RWPE1 (cell line): ENCODE data around the gene GPR4.

Source experiments
- CTCF ChIA-PET: fragments of 350-600 bp; sonication (Branson Sonifier 250); formaldehyde crosslinking; extraction: SDS; loops from one replicate; lab custom pipeline; 2021; lab: Yijun Ruan, JAX
- POLR2A ChIA-PET: fragments of 400-600 bp; formaldehyde crosslinking; extraction: SDS; loops from one replicate; lab custom pipeline; 2020; ENCODE audit warnings: antibody characterized with exemption; ENCODE audit not compliant: low non-redundant PET; lab: Yijun Ruan, JAX
- DNase-seq: peaks from one replicate; pipeline ENCODE4 v3.0.0; 2012; ENCODE audit warnings: low spot score
- H3K27ac ChIP-seq: fragments of 450-650 bp; 2 replicates; pipeline ENCODE4 v1.5.1; 2017
- CTCF ChIP-seq: fragments of 450-650 bp; conservative IDR thresholded peaks from 2 replicates; pipeline ENCODE4 v1.5.1; 2017; ENCODE audit warnings: low read depth, mild to moderate bottlenecking

The GPR4 gene

GRCh38 chr19:45575216-45575615, 26.8 kb downstream of the GPR4 start:
- ChIA-PET POLR2A (no interaction called here), CTCF (interaction anchor here (0.8 to 1.1 kb wide), 2 partner anchors 68 to 107 kb away, joined by 4 to 8 read pairs; no protein-coding TSS in a partner anchor)
- no peak for TF ChIP-seq CTCF
- H3K27ac ChIP-seq = peak overlapping the region; percentile 93
- DNase-seq = no peak

GRCh38 chr19:45574526-45574925, 27.5 kb downstream of the GPR4 start:
- H3K27ac ChIP-seq = peak overlapping the region; percentile 93
- ChIA-PET CTCF (interaction anchor here (1.1 kb wide), 1 partner anchor 69 kb away, joined by 4 read pairs; no protein-coding TSS in a partner anchor), POLR2A (no interaction called here)
- no peak for TF ChIP-seq CTCF
- DNase-seq = no peak

- DNase-seq = no peak
- CTCF ChIA-PET = no interaction called here
- POLR2A ChIA-PET = no interaction called here
- TF ChIP-seq CTCF = no peak
- H3K27ac ChIP-seq = 0 out of 2 replicates have a peak overlapping the region, but pooled peaks have one; percentile 22
Observed at GRCh38 chr19:45571457-45572220, 30.4 kb downstream of the GPR4 start.

- ChIA-PET CTCF (interaction anchor here (0.6 to 0.8 kb wide), 3 partner anchors 41 to 67 kb away, joined by 3 to 5 read pairs (median 3); no protein-coding TSS in a partner anchor), POLR2A (no interaction called here)
- peak; percentile 72 for TF ChIP-seq CTCF
- H3K27ac ChIP-seq = peak overlapping the region; percentile 90
- DNase-seq = peak; percentile 30
Observed at GRCh38 chr19:45569619-45570421, 32.2 kb downstream of the GPR4 start.

GRCh38 chr19:45568732-45569131, 33.3 kb downstream of the GPR4 start:
- CTCF ChIA-PET = no interaction called here
- H3K27ac ChIP-seq = peak overlapping the region; percentile 90
- peak; percentile 76 for DNase-seq
- no peak for TF ChIP-seq CTCF
- POLR2A ChIA-PET = no interaction called here

GRCh38 chr19:45567609-45568008, 34.4 kb downstream of the GPR4 start:
- no peak for DNase-seq
- no peak for TF ChIP-seq CTCF
- ChIA-PET POLR2A (no interaction called here), CTCF (interaction anchor here (1.2 kb wide), 1 partner anchor 9 kb away, joined by 3 read pairs; no protein-coding TSS in a partner anchor)
- no peak overlapping the region for H3K27ac ChIP-seq
